CD14-positive monocyte (primary cell): Measurements from ENCODE around the gene PGLYRP2. TPM values are rescaled to one million over a fixed set of nuclear protein-coding genes. Genes with fewer than 3 reads are reported as not detected.

ENCODE experiments used
- DNase-seq, 3 donors: peaks; one replicate each; pipeline ENCODE4 v3.0.0-alpha.2; 2011 to 2022
- H2AFZ ChIP-seq: 2 replicates; pipeline ENCODE4 v1.6.0; 2012; ENCODE audit warnings: mild to moderate bottlenecking, low read depth, low read length, inconsistent platforms; ENCODE audit not compliant: insufficient read depth, poor library complexity, severe bottlenecking
- H3K27ac ChIP-seq, 2 donors: 1 replicate in 1 of 2; 2 replicates in 1 of 2; pipeline ENCODE4 v1.5.1; 2012 to 2013; ENCODE audit warnings: low read length in 2 of 2, control low read depth in 1 of 2, inconsistent platforms in 1 of 2, low read depth in 1 of 2, mild to moderate bottlenecking in 1 of 2
- H3K27me3 ChIP-seq, 2 donors: one replicate each; pipeline versions ENCODE4 v1.6.0 to v1.6.1; 2011 to 2013; ENCODE audit warnings: low read length in 2 of 2; ENCODE audit not compliant: control insufficient read depth in 2 of 2, insufficient read depth in 2 of 2
- H3K36me3 ChIP-seq, 2 donors: replicated peaks in 1 of 2; 1 replicate in 1 of 2; 2 replicates in 1 of 2; pipeline versions ENCODE4 v1.5.1 to v1.6.1; 2012 to 2013; ENCODE audit warnings: low read length in 2 of 2, control low read depth in 1 of 2, inconsistent platforms in 1 of 2, mild to moderate bottlenecking in 1 of 2; ENCODE audit not compliant: insufficient read depth in 2 of 2, control insufficient read depth in 1 of 2
- H3K4me1 ChIP-seq, 2 donors: 1 replicate in 1 of 2; 2 replicates in 1 of 2; pipeline versions ENCODE4 v1.5.1 to v1.6.1; 2012 to 2013; ENCODE audit warnings: low read length in 2 of 2, control low read depth in 1 of 2, inconsistent platforms in 1 of 2, mild to moderate bottlenecking in 1 of 2, moderate library complexity in 1 of 2; ENCODE audit not compliant: insufficient read depth in 2 of 2, control insufficient read depth in 1 of 2
- H3K4me2 ChIP-seq: replicated peaks from 2 replicates; pipeline ENCODE3; 2012; ENCODE audit warnings: low read length, moderate library complexity, mild to moderate bottlenecking; ENCODE audit not compliant: poor library complexity, severe bottlenecking; ENCODE audit errors: extremely low read depth
- H3K4me3 ChIP-seq, 3 experiments: fragments of 200-600 bp in 1 of 3; sonication (generic) in 1 of 3; replicated peaks in 1 of 3; 1 replicate in 2 of 3; 2 replicates in 1 of 3; pipeline ENCODE4 v1.5.1; 2011 to 2013; ENCODE audit warnings: low read length in 3 of 3, mild to moderate bottlenecking in 3 of 3, control low read depth in 2 of 3, low read depth in 2 of 3, inconsistent platforms in 1 of 3, moderate library complexity in 1 of 3
- H3K79me2 ChIP-seq: 2 replicates; pipeline ENCODE4 v1.6.0; 2012; ENCODE audit warnings: mild to moderate bottlenecking, control low read depth, inconsistent platforms, low read length, moderate library complexity; ENCODE audit not compliant: insufficient read depth
- H3K9ac ChIP-seq: 2 replicates; pipeline ENCODE4 v1.6.0; 2017; ENCODE audit warnings: low read length, mild to moderate bottlenecking; ENCODE audit not compliant: insufficient read depth, poor library complexity, severe bottlenecking
- H3K9me3 ChIP-seq, 2 donors: replicated peaks in 1 of 2; 1 replicate in 1 of 2; 2 replicates in 1 of 2; pipeline versions ENCODE4 v1.5.1 to v1.6.1; 2012 to 2013; ENCODE audit warnings: low read length in 2 of 2, control low read depth in 1 of 2; ENCODE audit not compliant: control insufficient read depth in 1 of 2, insufficient read depth in 1 of 2
- H4K20me1 ChIP-seq: 2 replicates; pipeline ENCODE4 v1.6.0; 2012; ENCODE audit warnings: mild to moderate bottlenecking, low read length, control low read depth, moderate library complexity; ENCODE audit not compliant: insufficient read depth
- H3K27ac Mint-ChIP-seq, 7 donors: one replicate each; pipeline ENCODE4 v1.8.0; 2020; ENCODE audit warnings: mild to moderate bottlenecking in 7 of 7, mixed read lengths in 7 of 7, moderate library complexity in 6 of 7, inconsistent platforms in 2 of 7
- H3K27me3 Mint-ChIP-seq, 3 donors: one replicate each; pipeline ENCODE4 v1.8.0; 2021 to 2022; ENCODE audit warnings: low read depth in 3 of 3, mild to moderate bottlenecking in 3 of 3, mixed read lengths in 3 of 3, moderate library complexity in 3 of 3, inconsistent platforms in 1 of 3
- H3K36me3 Mint-ChIP-seq, 2 donors: one replicate each; pipeline ENCODE4 v1.8.0; 2020; ENCODE audit warnings: mixed read lengths in 2 of 2, inconsistent platforms in 1 of 2, mild to moderate bottlenecking in 1 of 2
- H3K4me1 Mint-ChIP-seq: one replicate; pipeline ENCODE4 v1.8.0; 2020; ENCODE audit warnings: mild to moderate bottlenecking, mixed read lengths
- H3K4me3 Mint-ChIP-seq, 2 donors: one replicate each; pipeline ENCODE4 v1.8.0; 2020; ENCODE audit warnings: mild to moderate bottlenecking in 2 of 2, mixed read lengths in 2 of 2, moderate library complexity in 1 of 2
- H3K9me3 Mint-ChIP-seq, 7 donors: one replicate each; pipeline ENCODE4 v1.8.0; 2020 to 2022; ENCODE audit warnings: mixed read lengths in 7 of 7, mild to moderate bottlenecking in 6 of 7, moderate library complexity in 6 of 7, inconsistent platforms in 2 of 7
- CTCF ChIP-seq: fragments of 200-600 bp; IDR thresholded peaks from one replicate; pipeline ENCODE4 v1.8.0; 2022; ENCODE audit warnings: antibody characterized with exemption, mild to moderate bottlenecking
- WGBS: methylation state at CpG from one replicate; pipeline ENCODE4 v1.1.5; 2013; ENCODE audit warnings: missing lambda C conversion rate; ENCODE audit not compliant: insufficient coverage; 5-methylcytosine and 5-hydroxymethylcytosine counted together
- intact Hi-C, 2 donors: fragments of 100-400 bp; cut with micrococcal nuclease; formaldehyde crosslinking; loops; one replicate each; pipeline versions ENCODE4 v1.15.0 to v1.15.1; 2023
- polyA plus RNA-seq, 3 donors: library from polyadenylated mRNA; depleted of rRNA in 1 of 3; unstranded in 2 of 3; stranded (reverse) in 1 of 3; fragments of 300-500 nt in 2 of 3; fragments of >200 nt in 1 of 3; fragmentation: Illumina TruSeq in 2 of 3; gene quantifications; 1 replicate in 2 of 3; 2 replicates in 1 of 3; pipeline ENCODE4 v1.2.3, GENCODE V29; 2012 to 2021

Gene PGLYRP2
- polyA plus RNA-seq, 3 donors, result 0.03 to 0.32 (median 0.15) TPM

- Mint-ChIP-seq H3K36me3 (peaks cover 11 to 22% of the 10 kb centered on the region in 2 donors), H3K27ac (peak overlapping the region; percentile 70 to 93 (median 87)), H3K4me1 (peaks cover 28% of the 10 kb centered on the region), H3K4me3 (peak overlapping the region; percentile 94 to 97), H3K9me3 (peaks cover 0 to 2% (median 0%) of the 10 kb centered on the region in 7 donors), H3K27me3 (peaks cover 0 to 11% (median 0%) of the 10 kb centered on the region in 3 donors)
- peak overlapping the region; percentile 74 for H2AFZ ChIP-seq
- peaks cover 22 to 29% of the 10 kb centered on the region in 2 donors for H3K36me3 ChIP-seq
- peak overlapping the region; percentile 79 for H3K9ac ChIP-seq
- no peaks in the 10 kb centered on the region for H3K9me3 ChIP-seq
- intact Hi-C loops, result loop anchor here (1.0 to 5.0 kb wide), 3 partner anchors 13 to 125 kb away; partner anchors contain the start of gene AKAP8L (in 1 of the 2)
- H3K27ac ChIP-seq, result peak overlapping the region in 1 of 2 donors; percentile 74
- no peaks in the 10 kb centered on the region for H3K27me3 ChIP-seq
- peaks cover 28% of the 10 kb centered on the region for H4K20me1 ChIP-seq
- H3K4me3 ChIP-seq, result peak overlapping the region; percentile 76 to 88 (median 78)
- peak overlapping the region; percentile 97 for H3K4me2 ChIP-seq
- H3K79me2 ChIP-seq, result peaks cover 41% of the 10 kb centered on the region
- DNase-seq, result no peak
- peaks cover 26 to 31% of the 10 kb centered on the region in 2 donors for H3K4me1 ChIP-seq
- 0% methylated on average over 28 of the region's 44 CpGs for WGBS
- no peak for TF ChIP-seq CTCF
These were observed 47.2 kb downstream of the PGLYRP2 start for GRCh38 chr19:15432018-15432494.

DNA sequence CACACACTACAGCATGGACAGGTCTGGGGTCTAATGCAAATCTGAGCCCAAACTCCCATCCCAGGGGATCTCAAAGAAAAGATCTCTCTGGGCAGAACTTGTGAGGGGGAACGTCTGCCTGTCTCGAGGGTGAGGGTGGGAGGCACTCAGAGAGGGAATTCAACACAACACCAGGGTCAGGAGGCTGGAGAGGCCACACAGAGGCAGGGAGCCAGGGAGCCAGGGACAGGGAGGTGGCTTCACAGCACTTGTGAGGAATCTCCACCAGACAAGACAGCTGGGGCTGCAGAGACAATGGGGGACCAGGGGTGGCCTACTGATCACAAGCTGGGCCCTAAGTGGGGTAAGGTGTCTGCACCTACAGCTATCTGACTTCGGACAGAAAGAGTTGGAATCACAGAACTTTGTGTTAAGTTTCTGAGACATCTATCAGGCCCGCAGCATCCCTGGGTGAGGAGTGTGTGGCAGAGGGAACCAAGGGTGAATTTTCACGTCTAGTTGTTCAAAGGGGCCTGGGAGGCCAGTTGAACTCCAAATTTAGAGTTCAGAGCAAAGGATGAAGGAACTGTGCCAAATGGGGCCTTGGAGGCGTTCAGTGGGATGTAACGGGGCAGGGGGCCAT is 47.8 kb downstream of the PGLYRP2 start:
- H3K9ac ChIP-seq, result peak overlapping the region; percentile 79
- H3K4me3 Mint-ChIP-seq, result peak overlapping the region; percentile 94 to 97
- peaks cover 26 to 31% of the 10 kb centered on the region in 2 donors for H3K4me1 ChIP-seq
- peak overlapping the region in 1 of 2 donors; percentile 74 for H3K27ac ChIP-seq
- H3K79me2 ChIP-seq, result peaks cover 41% of the 10 kb centered on the region
- H3K27me3 Mint-ChIP-seq, result peaks cover 0 to 11% (median 0%) of the 10 kb centered on the region in 3 donors
- H3K27ac Mint-ChIP-seq, result peak overlapping the region; percentile 70 to 93 (median 87)
- H3K4me3 ChIP-seq, result peak overlapping the region; percentile 76 to 88 (median 78)
- peak overlapping the region; percentile 97 for H3K4me2 ChIP-seq
- H3K36me3 Mint-ChIP-seq, result peaks cover 15 to 27% of the 10 kb centered on the region in 2 donors
- TF ChIP-seq CTCF, result no peak
- peaks cover 27 to 34% of the 10 kb centered on the region in 2 donors for H3K36me3 ChIP-seq
- peaks cover 28% of the 10 kb centered on the region for H3K4me1 Mint-ChIP-seq
- H3K9me3 ChIP-seq, result no peaks in the 10 kb centered on the region
- intact Hi-C loops, result loop anchor here (1.0 to 5.0 kb wide), 3 partner anchors 13 to 126 kb away; partner anchors contain the start of gene AKAP8L (in 1 of the 2)
- DNase-seq, result no peak
- peaks cover 28% of the 10 kb centered on the region for H4K20me1 ChIP-seq
- peak overlapping the region; percentile 74 for H2AFZ ChIP-seq
- WGBS, result 40% methylated on average over 6 of the region's 7 CpGs
- no peaks in the 10 kb centered on the region for H3K27me3 ChIP-seq
- peaks cover 0 to 2% (median 0%) of the 10 kb centered on the region in 7 donors for H3K9me3 Mint-ChIP-seq
